Tibial nerve (tissue), 4 donors: ENCODE measurements around the gene ANKRD30B.
"Not testable (repeated sequence)": the region's sequence is repeated elsewhere in the genome, so short reads cannot be mapped to it uniquely, and the experiment has no call there.

Experiments used
- EP300 ChIP-seq, 2 donors: sonication (generic); formaldehyde crosslinking; IDR thresholded peaks; one replicate each; pipeline ENCODE4 v1.6.1; 2017; ENCODE audit warnings: antibody characterized with exemption in 2 of 2, mild to moderate bottlenecking in 1 of 2
- POLR2A ChIP-seq, 2 donors: fragments of 450-650 bp; IDR thresholded peaks; one replicate each; pipeline ENCODE4 v1.6.1; 2017; ENCODE audit warnings: antibody characterized with exemption in 2 of 2, mild to moderate bottlenecking in 2 of 2, moderate library complexity in 2 of 2
- TF ChIP-seq, protein P1 (sequence below), 5 experiments: fragments of 200-600 bp in 3 of 5; fragments of 450-650 bp in 2 of 5; sonication (generic) in 3 of 5; IDR thresholded peaks; one replicate each; pipeline ENCODE4 v1.5.1; 2016 to 2019; ENCODE audit warnings: antibody characterized with exemption in 5 of 5, mild to moderate bottlenecking in 3 of 5, moderate library complexity in 2 of 5

DNA sequence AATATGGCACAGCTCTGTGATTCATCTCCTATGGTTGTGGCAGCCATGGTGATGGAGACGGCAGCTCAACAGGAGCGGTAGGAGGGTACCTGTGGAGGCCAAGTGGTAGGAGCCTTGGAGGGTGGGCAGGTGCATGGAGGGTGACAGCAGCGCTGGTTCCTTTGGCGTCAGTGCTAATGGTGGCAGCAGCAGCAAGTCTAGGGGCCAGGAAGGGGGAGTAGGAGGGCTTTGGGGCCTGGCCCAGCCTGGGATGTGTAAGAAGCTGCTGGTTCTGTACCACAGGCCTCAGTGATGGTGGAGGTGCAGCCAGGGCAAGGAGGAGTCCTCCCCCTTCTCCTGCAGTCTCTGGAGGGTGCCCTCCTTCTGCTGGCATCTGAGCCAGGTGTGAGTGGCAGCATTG lies 120.0 kb downstream of the ANKRD30B start:
- TF ChIP-seq, protein P1, sequence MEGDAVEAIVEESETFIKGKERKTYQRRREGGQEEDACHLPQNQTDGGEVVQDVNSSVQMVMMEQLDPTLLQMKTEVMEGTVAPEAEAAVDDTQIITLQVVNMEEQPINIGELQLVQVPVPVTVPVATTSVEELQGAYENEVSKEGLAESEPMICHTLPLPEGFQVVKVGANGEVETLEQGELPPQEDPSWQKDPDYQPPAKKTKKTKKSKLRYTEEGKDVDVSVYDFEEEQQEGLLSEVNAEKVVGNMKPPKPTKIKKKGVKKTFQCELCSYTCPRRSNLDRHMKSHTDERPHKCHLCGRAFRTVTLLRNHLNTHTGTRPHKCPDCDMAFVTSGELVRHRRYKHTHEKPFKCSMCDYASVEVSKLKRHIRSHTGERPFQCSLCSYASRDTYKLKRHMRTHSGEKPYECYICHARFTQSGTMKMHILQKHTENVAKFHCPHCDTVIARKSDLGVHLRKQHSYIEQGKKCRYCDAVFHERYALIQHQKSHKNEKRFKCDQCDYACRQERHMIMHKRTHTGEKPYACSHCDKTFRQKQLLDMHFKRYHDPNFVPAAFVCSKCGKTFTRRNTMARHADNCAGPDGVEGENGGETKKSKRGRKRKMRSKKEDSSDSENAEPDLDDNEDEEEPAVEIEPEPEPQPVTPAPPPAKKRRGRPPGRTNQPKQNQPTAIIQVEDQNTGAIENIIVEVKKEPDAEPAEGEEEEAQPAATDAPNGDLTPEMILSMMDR (IDR thresholded peaks at IDR 0.05), result not testable (repeated sequence)
- not testable (repeated sequence) for TF ChIP-seq POLR2A, EP300 (IDR thresholded peaks at IDR 0.05)
